ENCODE data around the gene NRXN3.

NRXN3 gene

GRCh38 chr14:78170203-78170602 is at the start of gene NRXN3:
TSS of gene NRXN3 (plus strand) at chr14:78170373. CDS start at chr14:78243094, 72,721 bp downstream.
- no peak within 1 kb of the TSS for H3K4me3 ChIP-seq (ENCODE audit: low read depth, low read length)
- TF ChIP-seq, protein P1, sequence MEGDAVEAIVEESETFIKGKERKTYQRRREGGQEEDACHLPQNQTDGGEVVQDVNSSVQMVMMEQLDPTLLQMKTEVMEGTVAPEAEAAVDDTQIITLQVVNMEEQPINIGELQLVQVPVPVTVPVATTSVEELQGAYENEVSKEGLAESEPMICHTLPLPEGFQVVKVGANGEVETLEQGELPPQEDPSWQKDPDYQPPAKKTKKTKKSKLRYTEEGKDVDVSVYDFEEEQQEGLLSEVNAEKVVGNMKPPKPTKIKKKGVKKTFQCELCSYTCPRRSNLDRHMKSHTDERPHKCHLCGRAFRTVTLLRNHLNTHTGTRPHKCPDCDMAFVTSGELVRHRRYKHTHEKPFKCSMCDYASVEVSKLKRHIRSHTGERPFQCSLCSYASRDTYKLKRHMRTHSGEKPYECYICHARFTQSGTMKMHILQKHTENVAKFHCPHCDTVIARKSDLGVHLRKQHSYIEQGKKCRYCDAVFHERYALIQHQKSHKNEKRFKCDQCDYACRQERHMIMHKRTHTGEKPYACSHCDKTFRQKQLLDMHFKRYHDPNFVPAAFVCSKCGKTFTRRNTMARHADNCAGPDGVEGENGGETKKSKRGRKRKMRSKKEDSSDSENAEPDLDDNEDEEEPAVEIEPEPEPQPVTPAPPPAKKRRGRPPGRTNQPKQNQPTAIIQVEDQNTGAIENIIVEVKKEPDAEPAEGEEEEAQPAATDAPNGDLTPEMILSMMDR (IDR thresholded peaks at IDR 0.05; ENCODE audit: low read depth, low read length, missing control alignments): no peak
- no peak for DNase-seq (ENCODE audit: low read depth)

- TF ChIP-seq, protein P1 (IDR thresholded peaks at IDR 0.05; ENCODE audit: low read depth, low read length, missing control alignments): no peak
- H3K4me3 ChIP-seq (ENCODE audit: low read depth, low read length): no peak overlapping the region
- DNase-seq (ENCODE audit: low read depth): no peak
Measured at GRCh38 chr14:78122436-78122835, 47.7 kb upstream of the NRXN3 start.

DNA sequence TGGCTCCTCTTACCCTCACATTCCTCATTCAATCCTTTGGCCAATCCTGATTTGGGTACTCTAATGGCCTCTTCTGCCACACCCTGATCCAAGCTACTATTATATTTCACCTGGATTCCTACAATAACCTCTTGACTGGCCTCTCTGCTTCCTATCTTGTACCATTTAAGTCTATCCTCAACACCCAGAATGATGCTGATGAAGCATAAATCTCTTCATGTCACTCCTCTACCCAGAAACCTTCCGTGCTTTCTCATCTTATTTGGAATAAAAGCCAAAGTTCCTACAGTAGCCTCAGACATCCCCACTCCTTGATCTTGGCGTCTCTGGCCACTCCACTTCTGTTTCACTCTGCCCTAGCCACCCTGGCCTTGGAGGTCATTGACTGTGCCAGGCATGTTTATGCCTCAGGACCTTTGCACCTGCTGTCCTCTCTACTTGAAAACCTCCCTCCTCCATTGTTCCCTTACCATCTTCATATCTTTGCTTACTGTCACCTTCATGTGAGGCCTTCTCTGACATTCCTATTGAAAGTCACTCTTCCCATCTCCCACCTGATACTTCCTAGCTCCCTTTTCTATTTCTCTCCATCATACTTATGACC is 46.4 kb upstream of the NRXN3 start:
- H3K4me3 ChIP-seq (ENCODE audit: low read depth, low read length): no peak overlapping the region
- no peak for DNase-seq (ENCODE audit: low read depth)
- TF ChIP-seq, protein P1 (IDR thresholded peaks at IDR 0.05; ENCODE audit: low read depth, low read length, missing control alignments): no peak

DNA sequence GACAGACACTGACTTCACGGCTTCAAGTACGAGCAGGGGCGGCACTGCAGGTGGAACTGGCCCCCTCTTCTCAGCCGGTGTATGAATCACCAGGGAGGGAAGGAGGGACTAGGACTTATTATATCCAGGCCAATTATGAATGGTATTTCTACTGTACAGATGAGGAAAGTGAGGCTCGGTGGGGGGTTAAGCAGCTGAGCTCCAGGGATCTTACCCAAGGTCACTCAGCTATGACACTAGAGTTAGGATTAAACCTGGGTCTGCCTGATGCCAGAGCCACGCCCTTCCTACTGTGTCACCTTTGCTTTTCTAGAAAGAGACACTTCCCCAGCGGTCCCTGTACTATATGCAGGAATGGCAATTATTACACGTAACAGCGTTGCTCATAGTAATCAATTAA is 42.2 kb upstream of the NRXN3 start:
- TF ChIP-seq, protein P1 (IDR thresholded peaks at IDR 0.05; ENCODE audit: low read depth, low read length, missing control alignments): no peak
- H3K4me3 ChIP-seq (ENCODE audit: low read depth, low read length): no peak overlapping the region
- DNase-seq (ENCODE audit: low read depth): no peak

- TF ChIP-seq, protein P1 (IDR thresholded peaks at IDR 0.05; ENCODE audit: low read depth, low read length, missing control alignments): no peak
- no peak for DNase-seq (ENCODE audit: low read depth)
- H3K4me3 ChIP-seq (ENCODE audit: low read depth, low read length): no peak overlapping the region
Measured at GRCh38 chr14:78129375-78129774, 40.8 kb upstream of the NRXN3 start.

DNA sequence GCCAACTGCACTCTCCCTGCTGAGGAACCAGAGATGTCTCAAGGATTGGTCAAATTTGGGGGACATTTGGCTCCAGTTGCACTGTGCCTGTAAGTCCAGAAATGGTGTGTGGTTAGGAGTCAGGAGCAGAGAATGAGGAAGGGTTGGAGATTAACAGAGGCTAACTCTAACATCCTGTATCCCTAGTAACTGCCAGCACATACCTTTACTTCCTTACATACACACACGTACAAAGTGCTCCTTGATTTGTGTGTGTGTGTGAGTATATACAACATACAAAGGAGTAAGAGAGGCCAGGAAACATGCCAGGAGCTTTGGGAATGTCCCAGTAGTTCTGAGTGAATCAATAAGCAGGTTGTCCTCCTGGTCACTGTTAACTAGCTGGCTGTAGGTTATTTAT is 39.8 kb upstream of the NRXN3 start:
- DNase-seq (ENCODE audit: low read depth): no peak
- TF ChIP-seq, protein P1 (IDR thresholded peaks at IDR 0.05; ENCODE audit: low read depth, low read length, missing control alignments): no peak
- no peak overlapping the region for H3K4me3 ChIP-seq (ENCODE audit: low read depth, low read length)

DNA sequence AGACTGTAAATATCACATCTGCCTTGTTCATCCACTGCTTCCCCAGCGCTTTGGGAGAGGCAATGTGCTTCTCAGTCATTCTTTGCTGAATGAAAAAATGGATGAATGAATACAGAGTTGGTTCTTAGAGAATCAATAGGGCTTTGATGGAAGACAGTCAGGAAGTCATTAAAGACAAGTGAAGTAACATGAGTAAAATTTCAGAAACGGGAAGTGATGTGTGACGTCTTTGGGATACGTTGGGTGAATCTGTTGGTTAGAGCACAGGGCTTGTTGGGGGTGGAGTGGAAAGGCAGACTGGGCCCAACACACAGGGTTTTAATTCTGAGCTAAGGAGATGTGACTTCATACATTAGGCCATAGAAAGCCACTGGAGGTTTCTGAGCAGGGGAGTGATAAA is 39.0 kb upstream of the NRXN3 start:
- no peak overlapping the region for H3K4me3 ChIP-seq (ENCODE audit: low read depth, low read length)
- TF ChIP-seq, protein P1 (IDR thresholded peaks at IDR 0.05; ENCODE audit: low read depth, low read length, missing control alignments): no peak
- DNase-seq (ENCODE audit: low read depth): no peak
